ENCODE data around the gene MUC6.

DNA sequence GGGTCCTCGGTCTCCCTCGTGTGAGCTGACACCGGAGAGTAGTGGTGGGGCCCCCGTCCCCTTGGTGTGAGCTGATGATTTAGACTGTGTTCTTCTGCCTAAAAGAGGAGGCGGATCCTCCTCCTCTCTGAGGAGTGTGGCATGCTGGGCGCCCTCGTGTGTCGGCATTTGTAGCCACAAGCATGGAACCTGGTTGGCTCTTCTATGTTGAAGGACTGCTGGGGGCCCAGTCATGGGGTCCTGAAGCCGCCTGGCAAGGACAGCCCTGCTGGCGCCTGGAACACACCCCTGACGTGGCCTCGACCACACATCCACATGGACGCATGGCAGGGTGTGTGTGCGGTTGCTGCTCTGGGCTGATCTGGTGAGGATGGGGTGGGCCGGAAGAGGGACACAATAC is 60.7 kb downstream of the MUC6 start:
- TF ChIP-seq, protein P1, sequence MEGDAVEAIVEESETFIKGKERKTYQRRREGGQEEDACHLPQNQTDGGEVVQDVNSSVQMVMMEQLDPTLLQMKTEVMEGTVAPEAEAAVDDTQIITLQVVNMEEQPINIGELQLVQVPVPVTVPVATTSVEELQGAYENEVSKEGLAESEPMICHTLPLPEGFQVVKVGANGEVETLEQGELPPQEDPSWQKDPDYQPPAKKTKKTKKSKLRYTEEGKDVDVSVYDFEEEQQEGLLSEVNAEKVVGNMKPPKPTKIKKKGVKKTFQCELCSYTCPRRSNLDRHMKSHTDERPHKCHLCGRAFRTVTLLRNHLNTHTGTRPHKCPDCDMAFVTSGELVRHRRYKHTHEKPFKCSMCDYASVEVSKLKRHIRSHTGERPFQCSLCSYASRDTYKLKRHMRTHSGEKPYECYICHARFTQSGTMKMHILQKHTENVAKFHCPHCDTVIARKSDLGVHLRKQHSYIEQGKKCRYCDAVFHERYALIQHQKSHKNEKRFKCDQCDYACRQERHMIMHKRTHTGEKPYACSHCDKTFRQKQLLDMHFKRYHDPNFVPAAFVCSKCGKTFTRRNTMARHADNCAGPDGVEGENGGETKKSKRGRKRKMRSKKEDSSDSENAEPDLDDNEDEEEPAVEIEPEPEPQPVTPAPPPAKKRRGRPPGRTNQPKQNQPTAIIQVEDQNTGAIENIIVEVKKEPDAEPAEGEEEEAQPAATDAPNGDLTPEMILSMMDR (conservative IDR thresholded peaks at IDR 0.05; ENCODE audit: low read depth, low read length): peak; percentile 56
- no peak for TF ChIP-seq EZH2 (IDR thresholded peaks at IDR 0.05; ENCODE audit: borderline replicate concordance, low read depth, low read length, poor library complexity, severe bottlenecking)
